NCI-H82 treated with DMSO at 0.1 percent for 48 hours (cell line): Measurements from ENCODE around the gene PTPN2.

ENCODE experiments used
- DNase-seq: peaks from one replicate; lab custom pipeline; 2025; ENCODE audit not compliant: unreplicated experiment; lab: John Stamatoyannopoulos, UW

The PTPN2 gene

DNA sequence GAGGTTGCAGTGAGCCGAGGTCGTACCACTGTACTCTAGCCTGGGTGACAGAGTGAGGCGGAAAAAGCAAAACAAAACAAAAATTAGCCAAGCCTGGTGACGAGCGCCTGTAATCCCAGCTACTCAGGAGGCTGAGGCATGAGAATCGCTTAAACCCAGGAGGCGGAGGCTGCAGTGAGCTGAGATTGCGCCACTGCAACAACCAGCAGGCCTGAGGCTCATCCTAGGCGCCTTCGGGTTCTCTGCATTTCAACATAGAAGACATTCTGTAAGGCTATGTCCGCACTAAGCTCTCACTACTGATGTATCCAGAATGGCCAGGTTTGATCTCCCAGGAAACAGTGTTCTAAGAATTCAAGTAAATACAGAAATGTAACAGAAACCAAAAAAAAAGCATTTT lies 23.5 kb downstream of the PTPN2 start:
- no peak for DNase-seq

DNA sequence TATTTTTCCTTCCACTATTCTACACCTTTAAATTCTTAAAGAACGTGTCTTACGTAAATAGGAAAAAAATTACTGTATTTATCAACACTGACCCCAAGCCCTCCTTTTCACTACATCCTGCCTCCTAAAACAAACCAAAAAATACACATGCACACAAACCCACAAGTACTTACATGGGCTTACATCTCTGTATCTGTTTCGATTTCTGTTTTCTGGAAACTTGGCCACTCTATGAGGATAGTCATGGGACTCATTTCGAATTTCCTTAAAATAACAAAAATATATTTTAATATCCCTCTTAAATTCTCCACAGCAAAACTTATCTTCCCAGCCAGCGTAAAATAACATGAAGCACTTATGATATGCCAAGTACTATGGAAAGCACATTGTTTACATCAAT lies 25.0 kb downstream of the PTPN2 start:
- no peak for DNase-seq

DNA sequence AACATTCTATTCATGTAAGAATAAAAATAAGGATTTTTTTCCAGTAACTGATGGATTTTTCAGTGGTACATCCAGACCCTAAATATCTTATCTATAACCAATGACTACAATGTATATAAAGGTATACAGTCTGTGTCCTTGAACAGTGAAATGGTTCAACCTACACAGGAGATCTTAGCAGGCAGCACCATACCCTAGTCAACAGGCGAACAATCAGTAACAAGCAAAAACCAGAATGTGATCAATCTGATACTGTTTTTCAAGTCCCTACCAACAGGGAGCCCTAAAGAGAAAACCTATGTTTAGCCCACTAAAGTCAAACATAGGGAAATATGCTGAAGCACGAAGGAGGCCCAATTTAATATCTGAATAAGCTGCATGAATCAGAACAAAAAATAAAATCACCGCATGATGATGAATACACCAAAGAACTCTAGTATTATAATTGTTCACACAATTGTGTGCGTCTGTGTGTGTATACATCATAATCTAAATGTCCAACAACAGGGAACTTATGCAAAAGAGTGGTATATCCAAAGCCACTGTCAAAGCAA lies 26.0 kb downstream of the PTPN2 start:
- no peak for DNase-seq

DNA sequence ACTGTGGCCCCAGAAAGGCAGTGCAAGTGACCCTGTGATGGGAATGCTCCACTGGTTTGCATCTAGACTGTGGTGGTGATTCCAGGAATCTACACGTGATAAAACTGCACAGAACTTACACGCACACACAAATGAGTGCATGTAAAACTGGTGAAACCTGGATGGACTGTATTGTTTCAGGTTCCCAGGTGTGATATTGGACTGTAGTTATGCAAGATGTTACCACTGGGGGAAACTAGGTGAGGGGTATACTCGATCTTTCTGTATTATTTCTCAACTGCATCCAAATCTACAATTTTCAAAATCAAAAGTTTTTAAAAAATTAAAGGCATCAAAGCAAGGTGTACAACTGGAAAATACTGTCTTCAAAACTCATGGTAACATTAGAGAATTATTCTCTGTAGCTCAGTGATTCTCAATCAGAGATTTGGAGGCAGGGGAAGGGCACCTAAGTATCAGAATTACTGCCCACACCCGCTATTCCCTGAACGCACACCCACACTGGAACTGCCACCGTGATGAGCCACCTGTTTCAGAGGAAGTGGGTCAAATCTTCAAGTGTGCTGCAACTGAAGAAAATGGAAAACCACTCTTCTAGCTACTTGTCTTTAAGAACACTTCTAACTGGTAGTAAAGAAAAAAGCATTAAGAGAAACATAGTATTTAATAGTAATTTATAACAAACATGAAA lies 26.7 kb downstream of the PTPN2 start:
- no peak for DNase-seq

DNA sequence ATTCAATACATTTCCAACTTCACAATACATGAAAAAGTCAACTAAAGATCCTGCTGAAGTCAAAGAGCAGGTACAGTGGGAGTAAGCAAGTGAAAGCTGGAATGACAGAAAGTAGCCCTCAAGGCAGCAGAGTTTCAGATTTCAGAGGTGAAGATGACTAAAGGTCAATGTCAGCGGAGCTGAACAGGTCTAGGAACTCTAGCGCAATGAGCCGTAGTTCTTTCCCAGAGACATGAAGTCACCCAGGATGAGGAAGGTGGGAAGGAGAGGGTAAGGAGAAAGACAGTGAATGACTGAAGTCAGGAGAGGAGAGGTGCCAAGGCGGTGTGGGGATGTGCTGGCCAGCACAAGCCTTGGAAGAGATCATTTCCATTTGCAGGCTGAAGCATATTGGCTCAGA lies 28.1 kb downstream of the PTPN2 start:
- DNase-seq, result no peak

- DNase-seq, result no peak
Measured at GRCh38 chr18:12852566-12853315, 31.3 kb downstream of the PTPN2 start.

DNA sequence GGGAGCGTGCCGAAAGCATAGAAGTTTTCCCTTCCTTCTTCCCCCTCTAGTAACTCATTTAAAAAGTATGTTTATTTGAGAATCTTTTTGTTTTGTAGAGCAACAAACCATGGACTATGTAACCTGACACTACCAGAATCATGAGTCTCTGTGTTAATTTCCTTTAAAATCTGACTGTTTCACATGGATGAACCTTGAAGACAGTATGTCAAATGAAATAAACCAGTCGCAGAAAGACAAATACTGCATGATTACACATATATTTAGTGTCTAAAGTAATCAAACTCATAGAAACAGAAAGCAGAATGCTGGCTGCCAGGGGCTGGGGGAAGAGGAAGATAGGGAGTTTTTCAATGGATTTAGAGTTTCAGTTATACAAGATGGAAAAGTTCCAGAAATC lies 32.3 kb downstream of the PTPN2 start:
- no peak for DNase-seq

DNA sequence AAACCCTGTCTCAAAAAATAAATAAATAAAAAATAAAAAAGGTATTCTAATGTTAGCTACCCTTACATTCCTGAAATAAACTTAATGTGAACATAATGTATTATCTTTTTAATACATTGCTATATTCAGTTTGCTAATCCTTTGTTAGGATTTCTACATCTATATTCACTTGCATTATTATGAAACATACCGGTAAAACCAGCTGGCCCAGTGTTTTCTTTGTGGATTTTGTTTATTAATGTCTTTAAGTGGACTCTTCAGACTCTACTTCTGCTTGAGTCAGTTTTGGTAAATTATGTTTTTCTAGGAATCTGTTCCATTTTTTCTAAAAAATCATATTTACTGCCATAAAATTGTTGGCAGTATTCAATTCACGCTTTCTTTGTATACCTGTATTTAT lies 34.5 kb downstream of the PTPN2 start:
- DNase-seq, result no peak

GRCh38 chr18:12848405-12848804 lies 35.6 kb downstream of the PTPN2 start:
- no peak for DNase-seq

- DNase-seq, result no peak
Measured at GRCh38 chr18:12844391-12844790, 39.6 kb downstream of the PTPN2 start.

- DNase-seq, result no peak
Measured at GRCh38 chr18:12843420-12844350, 40.4 kb downstream of the PTPN2 start.

GRCh38 chr18:12842459-12843380 lies 41.3 kb downstream of the PTPN2 start:
- no peak for DNase-seq

DNA sequence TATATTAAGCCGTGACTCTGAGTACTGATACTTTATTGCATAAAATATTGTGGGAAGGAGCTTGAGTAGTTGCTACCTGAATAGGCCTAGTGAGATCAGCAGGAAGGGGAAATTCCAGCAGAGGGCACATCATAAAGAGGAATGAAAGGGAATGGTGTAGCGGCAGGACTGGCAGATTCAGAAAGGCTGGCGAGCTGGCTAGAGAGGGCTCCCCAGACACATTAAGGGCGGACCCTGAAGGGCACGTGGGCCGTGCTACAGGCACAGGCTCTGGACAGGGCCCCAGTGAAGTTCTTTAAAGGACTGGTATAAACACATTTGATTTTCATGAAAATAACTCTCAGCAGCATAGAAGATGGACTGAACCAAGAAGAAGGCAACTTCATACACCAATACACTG lies 43.0 kb downstream of the PTPN2 start:
- no peak for DNase-seq

- no peak for DNase-seq
Measured at GRCh38 chr18:12840382-12840781, 43.7 kb downstream of the PTPN2 start.

DNA sequence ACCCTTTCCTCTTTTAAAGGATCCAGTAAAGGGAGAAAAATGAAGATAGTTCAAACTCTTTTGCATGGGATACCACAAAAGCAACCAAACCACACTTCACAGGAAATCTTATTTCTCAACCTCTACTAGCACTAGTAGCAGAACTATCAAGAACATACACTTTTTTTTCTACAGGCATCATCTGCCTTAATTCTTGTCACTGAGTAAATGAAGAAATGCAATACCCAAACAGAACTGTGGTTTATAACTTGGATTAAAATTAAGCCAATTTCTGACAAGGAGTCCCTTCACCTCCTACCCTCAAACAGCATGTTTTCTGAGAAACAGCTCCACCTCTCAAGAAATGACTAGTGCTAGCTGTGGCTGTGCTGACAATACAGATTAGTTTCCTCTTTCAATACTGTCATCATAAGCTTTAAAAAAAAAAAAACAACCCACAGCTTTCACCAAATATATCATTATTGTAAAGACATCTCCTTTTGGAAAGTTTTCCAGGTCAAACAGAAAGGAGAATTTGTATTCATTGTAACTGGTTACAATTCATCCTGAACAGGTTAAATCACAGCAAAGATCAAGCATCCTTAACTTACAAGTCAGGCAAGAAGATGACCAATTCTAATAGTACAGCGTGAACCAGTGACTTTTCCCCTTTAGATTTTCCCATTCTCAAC lies 44.4 kb downstream of the PTPN2 start:
- DNase-seq, result no peak

DNA sequence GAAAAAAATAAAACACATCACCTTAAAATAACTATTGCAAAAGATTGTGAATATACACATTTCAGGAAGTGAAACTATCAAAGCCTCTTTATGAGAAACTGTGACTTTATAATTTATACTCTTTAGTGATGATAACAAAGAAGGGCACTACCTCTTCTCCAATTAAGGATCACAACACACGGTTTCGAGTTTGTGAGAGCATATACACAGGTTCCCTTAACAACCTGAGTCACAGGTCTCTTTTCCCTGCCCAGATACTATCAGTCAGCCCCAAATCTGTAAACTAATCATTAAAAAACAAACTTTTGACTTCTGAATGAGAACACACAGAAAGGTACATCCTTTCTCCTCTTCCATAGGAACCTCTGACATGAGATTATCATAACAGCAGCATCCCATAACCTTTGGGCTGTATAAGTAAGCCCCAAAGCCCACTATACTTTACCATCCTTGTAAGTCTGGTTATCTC lies 44.9 kb downstream of the PTPN2 start:
- no peak for DNase-seq

- no peak for DNase-seq
Measured at GRCh38 chr18:12838178-12838634, 45.8 kb downstream of the PTPN2 start.

DNA sequence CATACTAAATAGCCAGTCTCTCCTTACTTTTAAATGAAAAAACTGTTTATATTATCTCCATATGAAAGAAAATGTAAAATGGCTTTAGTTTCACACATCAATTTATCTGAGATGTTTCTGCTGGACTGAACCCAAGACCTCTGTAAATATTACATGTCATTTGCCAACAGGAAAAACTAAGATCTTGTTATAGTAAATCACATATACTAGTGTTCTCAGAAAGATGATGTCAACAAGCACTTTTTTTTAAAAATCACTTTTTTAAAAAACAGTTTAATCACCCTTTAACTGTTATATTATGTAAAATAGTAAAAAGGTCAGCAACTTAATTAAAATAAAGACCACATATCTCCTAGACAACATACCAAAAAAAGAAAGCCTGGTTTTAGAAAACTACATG lies 46.3 kb downstream of the PTPN2 start:
- no peak for DNase-seq

GRCh38 chr18:12836551-12836950 lies 47.5 kb downstream of the PTPN2 start:
- no peak for DNase-seq
